HL-60 (cell line): ENCODE results near the gene PPM1F.

Experiments used
- DNase-seq, 2 experiments: peaks; one replicate each; pipeline ENCODE4 v3.0.0-alpha.2; 2010 to 2020; ENCODE audit warnings: low read depth in 1 of 2, low spot score in 1 of 2
- H3K27ac ChIP-seq: fragments of 250-450 bp; sonication (Bioruptor Pico); replicated peaks from 2 replicates; pipeline ENCODE4 v1.5.1; 2020; ENCODE audit warnings: mild to moderate bottlenecking, moderate library complexity
- H3K27me3 ChIP-seq: fragments of 250-450 bp; sonication (Bioruptor Pico); 2 replicates; pipeline ENCODE4 v1.5.1; 2021; ENCODE audit warnings: mild to moderate bottlenecking, moderate library complexity; ENCODE audit not compliant: insufficient read depth, poor library complexity, severe bottlenecking
- H3K4me3 ChIP-seq: replicated peaks from 2 replicates; pipeline ENCODE4 v1.5.1; 2011; ENCODE audit warnings: mild to moderate bottlenecking, control low read depth, low read length; ENCODE audit not compliant: insufficient read depth
- CTCF ChIP-seq: IDR thresholded peaks from one replicate; pipeline ENCODE4 v1.5.1; 2011; ENCODE audit warnings: low read length, control low read depth, inconsistent platforms; ENCODE audit not compliant: insufficient read depth
- GABPA ChIP-seq: IDR thresholded peaks from 2 replicates; pipeline ENCODE4 v1.6.1; 2012; ENCODE audit warnings: low read depth
- POLR2AphosphoS5 ChIP-seq: IDR thresholded peaks from 2 replicates; pipeline ENCODE4 v1.6.1; 2012; ENCODE audit warnings: low read depth
- REST ChIP-seq: IDR thresholded peaks from 2 replicates; pipeline ENCODE4 v1.6.1; 2012; ENCODE audit warnings: low read depth; ENCODE audit not compliant: insufficient replicate concordance
- SPI1 ChIP-seq: IDR thresholded peaks from 2 replicates; pipeline ENCODE4 v1.6.1; 2012; ENCODE audit warnings: low read depth, mild to moderate bottlenecking, borderline replicate concordance

PPM1F gene

GRCh38 chr22:21975854-21976345 lies 23.3 kb upstream of the PPM1F start:
- no peak overlapping the region for H3K27ac ChIP-seq
- no peak overlapping the region for H3K4me3 ChIP-seq
- no peak for TF ChIP-seq GABPA
- no peak for TF ChIP-seq POLR2AphosphoS5
- no peak for TF ChIP-seq SPI1
- TF ChIP-seq REST: no peak
- no peak for TF ChIP-seq CTCF
- no peak for DNase-seq
- H3K27me3 ChIP-seq: no peaks in the 10 kb centered on the region

- no peak for TF ChIP-seq POLR2AphosphoS5
- TF ChIP-seq GABPA: no peak
- TF ChIP-seq CTCF: no peak
- TF ChIP-seq SPI1: no peak
- TF ChIP-seq REST: no peak
- DNase-seq: no peak
- Histone ChIP-seq H3K4me3 (no peak overlapping the region), H3K27ac (no peak overlapping the region), H3K27me3 (no peaks in the 10 kb centered on the region)
Observed at GRCh38 chr22:21975273-21975672, 22.6 kb upstream of the PPM1F start.

- no peak overlapping the region for H3K27ac ChIP-seq
- no peak for TF ChIP-seq SPI1
- TF ChIP-seq REST: no peak
- TF ChIP-seq CTCF: no peak
- TF ChIP-seq POLR2AphosphoS5: no peak
- no peak for TF ChIP-seq GABPA
- no peaks in the 10 kb centered on the region for H3K27me3 ChIP-seq
- no peak overlapping the region for H3K4me3 ChIP-seq
- no peak for DNase-seq
Observed at GRCh38 chr22:21974058-21974649, 21.5 kb upstream of the PPM1F start.
